ENCODE data around the gene EIPR1. TPM values are rescaled to one million over a fixed set of nuclear protein-coding genes. Genes with fewer than 3 reads are reported as not detected.

The EIPR1 gene
- total and polyA plus RNA-seq, 10 of the 15 experiments (the other 5 are each of a cell fraction or from before 2014, with no cell fraction given) = 23.6 to 61.2 (median 42.2) TPM

GRCh38 chr2:3345621-3346020 lies 32.0 kb downstream of the EIPR1 start:
- SMC1A ChIA-PET (ENCODE audit: uncharacterized antibody, unreplicated experiment) = interaction anchor here (0.6 kb wide), 1 partner anchor 18 kb away, joined by 4 read pairs; no protein-coding TSS in a partner anchor
- Histone ChIP-seq H3K79me2 (ENCODE audit: control insufficient read depth, insufficient read depth, low read length) (no peaks in the 10 kb centered on the region), H3K4me1 (ENCODE audit: control insufficient read depth, insufficient read depth, low read length) (no peaks in the 10 kb centered on the region), H3K9ac (ENCODE audit: control insufficient read depth, insufficient read depth, low read length) (no peak overlapping the region), H3K9me3 (replicated peaks; ENCODE audit: control insufficient read depth, insufficient read depth, low read length) (no peaks in the 10 kb centered on the region; the same call in 2 of the 3 replicates), H3K4me3 (no peak overlapping the region), H3K27me3 (replicated peaks in 1 of 2; ENCODE audit: control insufficient read depth in 2 of 2, insufficient read depth in 2 of 2, low read length in 1 of 2) (no peaks in the 10 kb centered on the region), H3K4me2 (ENCODE audit: control insufficient read depth, insufficient read depth) (no peak overlapping the region), H3K36me3 (ENCODE audit: control insufficient read depth in 2 of 2, insufficient read depth in 2 of 2, low read length in 1 of 2) (peaks cover 7 to 16% of the 10 kb centered on the region in 2 experiments), H4K20me1 (ENCODE audit: control insufficient read depth, insufficient read depth) (no peaks in the 10 kb centered on the region), H3K27ac (ENCODE audit: control insufficient read depth, insufficient read depth) (no peak overlapping the region), H2AFZ (ENCODE audit: control insufficient read depth, low read depth, low read length) (no peak overlapping the region)
- 98% methylated on average over 7 of the region's 7 CpGs for WGBS (ENCODE audit: insufficient coverage, insufficient replicate concordance, low lambda C conversion rate, missing lambda C conversion rate)
- no TSS peak for BruUV-seq (replicated peaks)
- CTCF ChIA-PET = no interaction called here
- POLR2A ChIA-PET = no interaction called here
- no peak for FAIRE-seq
- RAD21 ChIA-PET (ENCODE audit: unreplicated experiment) = no interaction called here
- intact Hi-C loops (cut with micrococcal nuclease; ENCODE audit: unreplicated experiment) (no loop called here), in situ Hi-C loops (cut with MboI) (no loop called here)
- TF ChIP-seq GABPA (IDR thresholded peaks at IDR 0.05; ENCODE audit: low read depth) (no peak), NR2F1 (conservative IDR thresholded peaks at IDR 0.05) (no peak), CREM (IDR thresholded peaks at IDR 0.05; ENCODE audit: low read depth) (no peak), SREBF2 (IDR thresholded peaks at IDR 0.05; ENCODE audit: low read length) (no peak), IRF5 (IDR thresholded peaks at IDR 0.05; ENCODE audit: borderline replicate concordance) (no peak), JUND (IDR thresholded peaks at IDR 0.05; ENCODE audit: low read depth, low read length) (no peak), IKZF1 (conservative IDR thresholded peaks at IDR 0.05) (no peak), HCFC1 (IDR thresholded peaks at IDR 0.05; ENCODE audit: low read length) (no peak)
- TF ChIP-seq, protein P1, sequence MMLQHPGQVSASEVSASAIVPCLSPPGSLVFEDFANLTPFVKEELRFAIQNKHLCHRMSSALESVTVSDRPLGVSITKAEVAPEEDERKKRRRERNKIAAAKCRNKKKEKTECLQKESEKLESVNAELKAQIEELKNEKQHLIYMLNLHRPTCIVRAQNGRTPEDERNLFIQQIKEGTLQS (IDR thresholded peaks at IDR 0.05; ENCODE audit: borderline replicate concordance, extremely low read depth, low read depth, low read length) = no peak
- DNase-seq (ENCODE audit: low read depth, low spot score) = no peak
- ATAC-seq = no peak
